GM12801 (cell line): ENCODE results near the gene CNDP2.

Experiments
- TF ChIP-seq, protein P1 (sequence below): IDR thresholded peaks from one replicate; pipeline ENCODE4 v1.5.1; 2011; ENCODE audit warnings: control low read depth; ENCODE audit not compliant: insufficient read length; ENCODE audit errors: extremely low read depth

CNDP2 gene

DNA sequence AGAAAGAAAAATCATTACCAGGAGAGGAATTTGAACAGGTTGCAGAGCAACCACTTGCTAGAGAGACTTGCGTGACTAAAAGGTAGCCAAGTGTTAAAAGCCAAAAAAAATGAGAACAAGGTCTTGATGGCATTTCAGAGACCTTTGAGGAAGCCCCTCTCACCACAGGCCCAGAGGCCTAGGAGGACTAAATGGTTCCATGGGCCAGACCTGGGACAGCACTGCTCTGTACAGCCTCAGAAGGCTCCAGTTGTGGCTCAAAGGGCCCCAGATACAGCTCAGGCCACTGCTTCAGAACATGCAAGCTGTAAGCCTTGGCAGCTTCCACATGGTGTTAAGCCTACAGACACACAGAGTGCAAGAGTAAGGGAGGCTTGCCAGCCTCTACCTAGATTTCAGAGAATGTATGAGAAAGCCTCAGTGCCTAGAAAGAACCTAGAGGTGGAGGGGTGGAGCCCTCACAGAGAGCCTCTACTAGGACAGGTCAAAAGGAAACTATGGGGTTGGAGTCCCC is 53.5 kb downstream of the CNDP2 start:
- TF ChIP-seq, protein P1, sequence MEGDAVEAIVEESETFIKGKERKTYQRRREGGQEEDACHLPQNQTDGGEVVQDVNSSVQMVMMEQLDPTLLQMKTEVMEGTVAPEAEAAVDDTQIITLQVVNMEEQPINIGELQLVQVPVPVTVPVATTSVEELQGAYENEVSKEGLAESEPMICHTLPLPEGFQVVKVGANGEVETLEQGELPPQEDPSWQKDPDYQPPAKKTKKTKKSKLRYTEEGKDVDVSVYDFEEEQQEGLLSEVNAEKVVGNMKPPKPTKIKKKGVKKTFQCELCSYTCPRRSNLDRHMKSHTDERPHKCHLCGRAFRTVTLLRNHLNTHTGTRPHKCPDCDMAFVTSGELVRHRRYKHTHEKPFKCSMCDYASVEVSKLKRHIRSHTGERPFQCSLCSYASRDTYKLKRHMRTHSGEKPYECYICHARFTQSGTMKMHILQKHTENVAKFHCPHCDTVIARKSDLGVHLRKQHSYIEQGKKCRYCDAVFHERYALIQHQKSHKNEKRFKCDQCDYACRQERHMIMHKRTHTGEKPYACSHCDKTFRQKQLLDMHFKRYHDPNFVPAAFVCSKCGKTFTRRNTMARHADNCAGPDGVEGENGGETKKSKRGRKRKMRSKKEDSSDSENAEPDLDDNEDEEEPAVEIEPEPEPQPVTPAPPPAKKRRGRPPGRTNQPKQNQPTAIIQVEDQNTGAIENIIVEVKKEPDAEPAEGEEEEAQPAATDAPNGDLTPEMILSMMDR, result no peak

DNA sequence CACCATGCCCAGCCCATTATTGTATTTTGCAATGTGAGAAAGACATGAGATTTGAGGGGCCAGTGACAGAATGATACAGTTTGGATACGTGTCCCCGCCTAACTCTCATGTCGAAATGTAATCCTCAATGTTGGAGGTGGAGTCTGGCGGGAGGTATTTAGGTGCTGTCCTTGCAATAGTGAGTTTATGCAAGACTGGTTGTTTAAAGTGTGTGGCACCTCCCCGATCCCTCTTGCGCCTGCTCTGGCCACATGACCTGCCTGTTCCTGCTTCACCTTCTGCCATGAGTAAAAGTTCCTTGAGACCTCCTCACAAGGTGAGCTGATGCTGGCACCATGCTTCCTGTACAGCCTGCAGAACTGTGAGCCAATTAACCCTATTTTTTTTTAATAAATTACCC is 54.7 kb downstream of the CNDP2 start:
- TF ChIP-seq, protein P1, result no peak

DNA sequence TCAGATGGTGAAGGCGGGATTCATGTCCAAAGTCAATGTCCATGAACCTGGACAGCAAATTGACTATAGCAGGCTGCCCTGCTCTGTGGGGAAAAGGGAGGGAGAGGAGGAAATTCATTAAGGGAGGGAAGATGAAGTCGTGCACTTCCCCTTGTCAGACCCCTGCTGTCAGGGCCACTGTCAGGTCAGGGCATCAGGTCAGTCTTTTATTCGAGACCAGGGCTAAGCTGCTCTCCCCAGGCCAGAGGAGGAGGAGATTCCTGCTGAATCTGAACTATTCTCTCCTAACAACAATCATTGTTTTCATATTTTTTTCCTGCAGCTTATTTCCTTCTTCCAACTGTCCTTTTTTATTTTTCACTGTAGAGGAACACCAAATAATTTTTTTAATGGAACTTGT is 55.3 kb downstream of the CNDP2 start:
- TF ChIP-seq, protein P1, result no peak

DNA sequence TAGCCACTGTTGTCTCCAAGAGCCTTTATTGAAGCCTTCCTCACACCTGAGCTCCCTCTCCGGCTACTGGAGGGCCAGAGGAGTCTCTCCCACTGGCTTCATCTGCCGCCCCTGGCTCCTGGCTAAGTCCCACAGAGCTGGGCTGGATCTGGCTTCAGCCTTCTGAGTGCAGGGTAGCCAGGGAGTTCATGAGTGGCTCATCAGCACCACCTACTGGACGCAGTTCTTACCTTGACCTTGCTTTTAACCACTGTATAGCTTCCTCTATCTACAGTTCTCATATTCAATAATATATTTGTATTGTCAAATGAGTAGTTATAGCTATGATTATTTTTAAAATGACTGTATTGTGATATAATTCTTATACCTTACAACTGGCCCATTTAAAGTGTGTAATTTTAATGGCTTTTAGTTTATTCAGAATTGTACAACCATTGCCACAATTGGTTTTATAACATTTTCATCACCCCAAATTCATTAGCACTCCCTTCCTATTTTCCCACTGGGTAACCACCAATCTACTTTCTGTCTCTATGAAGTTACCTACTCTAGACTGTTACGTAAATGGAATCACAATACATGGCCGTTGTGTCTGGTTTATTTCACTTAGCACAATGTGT is 55.9 kb downstream of the CNDP2 start:
- TF ChIP-seq, protein P1, result no peak

DNA sequence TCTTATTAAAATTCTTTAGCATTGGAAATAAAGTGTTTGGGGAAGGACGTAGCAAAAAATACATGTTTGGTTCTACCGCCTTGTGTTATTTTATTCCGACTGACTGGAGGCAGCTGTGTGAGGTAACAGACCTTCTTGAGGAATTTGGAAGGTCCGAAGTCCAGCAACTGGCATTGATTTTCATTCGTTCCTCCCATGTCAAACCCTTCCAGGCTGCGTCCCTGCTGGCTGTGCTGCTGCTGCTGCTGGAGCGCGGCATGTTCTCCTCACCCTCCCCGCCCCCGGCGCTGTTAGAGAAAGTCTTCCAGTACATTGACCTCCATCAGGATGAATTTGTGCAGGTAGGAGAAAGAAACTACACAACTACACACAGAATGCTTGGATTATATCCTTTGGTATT is 60.0 kb downstream of the CNDP2 start:
- TF ChIP-seq, protein P1, result no peak

DNA sequence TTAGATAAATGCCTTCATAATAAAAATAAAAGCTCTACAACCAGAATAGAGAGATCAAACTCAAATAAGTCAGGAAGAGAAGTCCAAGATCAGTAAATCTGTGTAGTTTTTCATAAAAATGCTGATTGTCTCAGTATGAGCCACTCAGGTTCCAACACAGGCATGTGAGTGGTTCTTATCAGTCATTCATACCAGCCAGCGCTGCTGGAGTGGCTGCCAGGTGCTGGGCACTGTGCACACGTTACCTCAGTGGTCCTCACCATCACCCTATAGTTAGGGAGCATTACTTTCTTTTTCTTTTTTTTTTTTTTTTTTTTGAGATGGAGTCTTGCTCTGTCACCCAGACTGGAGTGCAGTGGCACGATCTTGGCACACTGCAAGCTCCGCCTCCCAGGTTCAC is 61.9 kb downstream of the CNDP2 start:
- TF ChIP-seq, protein P1, result no peak

DNA sequence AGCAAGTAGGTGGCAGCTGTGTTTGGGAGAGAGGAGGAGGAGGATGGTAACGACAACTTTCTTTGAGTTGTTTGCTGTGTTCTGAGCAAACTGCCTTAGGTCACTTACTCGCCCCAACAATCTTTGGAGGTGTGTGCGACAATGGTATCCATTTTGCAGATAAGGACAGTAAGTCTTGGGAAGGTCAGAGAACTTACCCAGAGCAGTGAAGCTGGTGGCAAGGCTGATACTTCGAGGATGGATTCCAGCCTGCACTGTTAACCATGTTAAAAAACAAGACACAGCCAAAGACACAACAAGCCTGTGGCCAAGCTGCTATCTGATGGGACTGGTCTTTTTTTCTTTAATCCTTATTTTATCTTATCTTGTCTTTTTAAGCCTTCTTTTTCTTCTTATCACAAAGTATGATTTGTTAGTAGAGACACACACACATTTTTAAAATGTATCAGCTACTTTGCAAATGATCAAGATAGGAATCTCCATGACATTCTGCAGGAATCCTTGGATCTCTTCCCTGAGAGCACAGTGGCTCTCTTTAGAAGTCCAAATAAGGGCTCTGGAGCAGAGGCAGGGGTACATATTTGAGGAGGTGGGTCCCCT is 66.1 kb downstream of the CNDP2 start:
- TF ChIP-seq, protein P1, result no peak
